ENCODE measurements around the gene PPP1R12B.
"Not testable (repeated sequence)": the region's sequence is repeated elsewhere in the genome, so short reads cannot be mapped to it uniquely, and the experiment has no call there.

The PPP1R12B gene

GRCh38 chr1:202584707-202585589, 236.4 kb downstream of the PPP1R12B start:
- DNase-seq (ENCODE audit: low read depth), result no peak

- no peak for DNase-seq (ENCODE audit: low read depth)
Observed at GRCh38 chr1:202585590-202585933, 237.1 kb downstream of the PPP1R12B start.

DNA sequence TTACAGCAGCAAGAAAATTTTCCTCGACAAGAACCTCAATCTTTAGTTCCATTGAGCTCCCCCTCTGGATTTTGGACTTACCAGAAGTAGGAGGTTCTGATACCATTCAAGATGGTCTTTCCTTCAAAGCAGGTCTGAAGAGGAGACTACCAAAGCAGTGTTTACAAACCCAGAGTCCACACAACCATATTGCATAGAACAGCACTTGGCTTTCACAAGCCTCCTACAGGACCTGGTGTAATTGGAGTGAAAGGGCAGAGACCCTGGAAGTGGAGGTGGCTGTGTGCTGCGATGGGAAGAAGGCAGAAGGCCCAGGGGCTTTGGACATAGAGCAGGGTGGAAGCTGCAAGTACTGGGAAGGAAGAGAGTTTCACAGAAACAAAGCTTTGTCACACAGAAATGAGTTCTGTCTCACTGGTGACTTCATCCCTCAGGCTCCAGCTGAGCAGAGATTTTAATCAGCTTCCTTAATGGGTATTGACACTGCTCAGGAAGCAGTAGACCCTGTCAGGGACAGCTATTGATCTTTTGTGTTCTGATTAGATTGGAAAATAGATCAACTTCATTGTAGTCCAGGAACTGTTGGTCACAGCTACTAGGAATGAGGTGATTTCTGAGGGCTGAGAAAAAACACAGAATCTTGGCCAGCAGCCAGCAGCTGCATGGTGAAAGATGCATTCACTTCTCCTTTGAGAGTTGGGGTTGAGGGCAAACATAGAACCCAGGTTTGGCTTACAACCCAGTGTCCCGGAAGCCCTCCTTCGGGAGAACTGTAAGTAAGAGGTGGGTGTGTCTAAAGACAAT, 237.7 kb downstream of the PPP1R12B start:
- no peak for DNase-seq (ENCODE audit: low read depth)

DNA sequence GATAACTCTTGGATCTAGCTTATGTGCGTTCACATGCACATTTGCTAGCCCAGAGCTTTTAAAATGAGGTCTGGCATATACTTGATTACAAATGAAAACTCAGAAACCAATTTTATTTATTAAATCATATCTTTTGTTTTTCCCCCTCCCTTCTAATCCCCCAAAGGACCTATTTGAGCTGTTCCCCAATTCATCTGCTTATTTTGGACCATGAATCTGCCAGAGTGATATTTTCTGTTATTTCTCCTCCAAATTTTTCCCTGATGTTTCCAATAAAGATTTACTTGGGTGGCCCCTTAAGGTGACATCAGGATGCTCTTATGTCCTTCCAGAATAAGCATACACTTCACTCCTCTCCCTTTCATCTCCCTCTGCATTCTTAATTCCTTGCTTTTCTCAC, 238.4 kb downstream of the PPP1R12B start:
- no peak for DNase-seq (ENCODE audit: low read depth)

DNA sequence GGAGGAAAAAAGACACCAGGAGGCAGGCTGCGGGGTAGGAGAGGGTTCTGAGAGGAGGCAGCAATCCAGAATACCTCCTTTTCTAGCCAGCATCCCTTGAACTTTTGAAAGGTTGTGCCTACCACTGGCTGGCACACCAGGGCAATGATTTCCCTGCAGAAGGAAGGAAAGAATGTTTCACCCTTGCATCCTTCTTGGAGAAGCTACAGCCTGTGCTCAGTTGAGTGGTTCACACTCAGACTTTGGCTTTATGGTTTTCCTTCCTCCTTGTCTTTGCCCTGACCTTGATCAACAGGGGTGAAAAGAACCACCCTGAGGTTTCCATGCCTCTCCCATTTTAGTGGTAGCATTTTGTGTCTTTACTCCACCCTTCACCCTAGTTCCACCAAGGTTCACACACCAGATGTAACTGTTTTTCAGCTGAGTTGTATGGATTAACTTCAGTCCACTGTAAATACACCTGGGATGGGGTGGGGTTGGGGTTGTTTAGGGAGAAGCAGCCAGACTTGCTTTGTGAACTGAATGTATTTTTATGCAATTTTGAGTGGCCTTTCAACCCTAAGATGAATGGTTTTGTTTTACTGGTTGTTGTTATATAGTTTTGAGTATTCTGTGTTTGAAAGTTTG, 239.5 kb downstream of the PPP1R12B start:
- no peak for DNase-seq (ENCODE audit: low read depth)

- DNase-seq (ENCODE audit: low read depth), result no peak
Observed at GRCh38 chr1:202588503-202589189, 240.1 kb downstream of the PPP1R12B start.

DNA sequence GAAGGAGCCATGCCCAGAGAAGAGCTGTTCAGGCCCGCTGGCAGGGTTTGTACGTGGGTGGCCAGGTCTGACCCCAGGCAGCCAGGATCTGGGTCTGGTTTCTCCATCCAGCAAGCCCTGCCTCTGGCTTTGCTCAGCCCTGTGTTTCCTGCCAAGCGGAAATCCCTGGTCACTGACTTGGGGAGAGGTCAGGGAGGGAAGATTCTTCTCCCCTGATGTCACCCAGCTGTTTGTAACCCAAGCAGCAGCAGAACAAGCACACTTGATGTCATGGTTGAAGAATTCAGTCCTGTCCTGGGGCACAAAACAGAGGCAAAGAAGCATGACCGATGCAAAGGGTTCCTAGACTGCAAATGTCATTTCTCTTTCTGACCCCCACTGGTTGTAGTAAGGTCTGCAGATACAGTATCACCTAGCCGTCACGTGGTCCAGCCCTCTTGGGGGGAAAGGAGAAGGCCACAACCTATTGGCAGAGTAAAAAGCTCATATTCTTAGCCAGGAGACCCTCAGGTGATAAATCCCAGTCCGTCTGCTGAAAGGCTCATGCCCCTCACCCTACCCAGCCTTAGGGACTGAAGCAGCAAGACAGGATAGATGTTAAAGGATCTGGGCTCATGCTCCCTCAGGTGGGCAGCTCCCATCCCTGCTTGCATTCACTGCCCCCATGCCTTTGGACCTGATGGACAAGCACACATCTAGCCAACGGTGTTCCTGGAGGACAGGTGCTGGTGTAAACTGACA, 240.9 kb downstream of the PPP1R12B start:
- DNase-seq (ENCODE audit: low read depth), result no peak

DNA sequence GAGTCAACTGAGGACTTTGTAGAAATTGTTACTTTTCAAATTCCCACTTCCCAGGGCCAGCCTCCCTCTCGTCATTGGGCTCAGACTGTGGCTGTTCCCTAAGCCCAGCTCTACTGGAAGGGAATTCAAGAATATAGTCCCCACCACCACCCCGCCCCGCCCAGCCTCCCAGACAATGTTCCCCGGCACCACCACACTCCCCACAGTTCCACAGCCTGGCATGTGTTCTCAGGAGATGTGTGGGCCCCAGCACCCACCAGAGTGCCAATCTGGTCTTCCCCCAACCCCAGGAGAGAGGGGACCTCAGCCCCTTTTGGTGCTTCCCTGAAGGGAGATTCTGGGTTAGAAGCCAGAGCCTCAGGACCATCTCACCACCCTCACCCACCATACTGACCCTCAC, 241.6 kb downstream of the PPP1R12B start:
- DNase-seq (ENCODE audit: low read depth), result no peak

GRCh38 chr1:202590975-202591411, 242.5 kb downstream of the PPP1R12B start:
- no peak for DNase-seq (ENCODE audit: low read depth)

DNA sequence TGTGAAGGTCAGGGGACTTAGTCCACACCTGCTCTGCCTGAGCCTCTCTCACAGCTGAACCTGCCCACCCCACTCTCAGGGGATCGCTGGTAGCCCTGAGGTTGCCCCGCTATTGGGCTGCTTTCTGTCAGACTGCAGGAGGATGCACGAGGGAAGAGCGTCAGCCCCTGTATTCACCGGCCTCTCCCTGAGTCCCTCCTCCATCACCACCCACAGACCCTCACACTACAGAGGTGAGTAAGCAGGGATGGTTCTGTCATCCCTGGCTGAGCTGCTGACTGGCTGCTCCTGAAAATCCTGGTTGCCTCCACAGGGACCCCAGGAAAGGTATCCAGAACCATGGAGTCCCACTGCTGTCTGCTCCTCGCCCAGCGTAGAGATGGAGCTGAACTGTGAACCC, 243.0 kb downstream of the PPP1R12B start:
- DNase-seq (ENCODE audit: low read depth), result no peak

DNA sequence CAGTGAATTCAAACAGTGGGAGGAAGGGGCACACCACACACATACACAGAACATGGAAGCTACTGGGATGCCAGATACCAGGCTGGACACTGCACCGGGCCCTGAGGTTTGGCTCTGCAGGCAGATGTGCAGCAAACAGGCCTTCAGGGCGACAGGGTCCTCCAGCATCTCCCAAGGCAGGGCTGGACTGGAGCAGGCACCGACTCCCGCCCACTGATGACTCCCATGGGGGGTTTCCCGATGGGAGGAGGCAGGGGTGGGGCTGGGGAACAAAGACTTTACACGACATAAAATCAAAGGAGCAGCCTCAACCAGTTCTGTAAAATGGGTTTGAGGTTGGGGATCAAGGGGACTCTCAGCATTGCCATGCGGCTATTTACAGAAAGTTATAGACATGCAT, 243.6 kb downstream of the PPP1R12B start:
- DNase-seq (ENCODE audit: low read depth), result no peak

GRCh38 chr1:202593845-202594244, 245.3 kb downstream of the PPP1R12B start:
- DNase-seq (ENCODE audit: low read depth), result no peak

- no peak for DNase-seq (ENCODE audit: low read depth)
Observed at GRCh38 chr1:202596638-202597037, 248.1 kb downstream of the PPP1R12B start.

GRCh38 chr1:202597090-202597761, 248.7 kb downstream of the PPP1R12B start:
- DNase-seq (ENCODE audit: low read depth), result no peak

DNA sequence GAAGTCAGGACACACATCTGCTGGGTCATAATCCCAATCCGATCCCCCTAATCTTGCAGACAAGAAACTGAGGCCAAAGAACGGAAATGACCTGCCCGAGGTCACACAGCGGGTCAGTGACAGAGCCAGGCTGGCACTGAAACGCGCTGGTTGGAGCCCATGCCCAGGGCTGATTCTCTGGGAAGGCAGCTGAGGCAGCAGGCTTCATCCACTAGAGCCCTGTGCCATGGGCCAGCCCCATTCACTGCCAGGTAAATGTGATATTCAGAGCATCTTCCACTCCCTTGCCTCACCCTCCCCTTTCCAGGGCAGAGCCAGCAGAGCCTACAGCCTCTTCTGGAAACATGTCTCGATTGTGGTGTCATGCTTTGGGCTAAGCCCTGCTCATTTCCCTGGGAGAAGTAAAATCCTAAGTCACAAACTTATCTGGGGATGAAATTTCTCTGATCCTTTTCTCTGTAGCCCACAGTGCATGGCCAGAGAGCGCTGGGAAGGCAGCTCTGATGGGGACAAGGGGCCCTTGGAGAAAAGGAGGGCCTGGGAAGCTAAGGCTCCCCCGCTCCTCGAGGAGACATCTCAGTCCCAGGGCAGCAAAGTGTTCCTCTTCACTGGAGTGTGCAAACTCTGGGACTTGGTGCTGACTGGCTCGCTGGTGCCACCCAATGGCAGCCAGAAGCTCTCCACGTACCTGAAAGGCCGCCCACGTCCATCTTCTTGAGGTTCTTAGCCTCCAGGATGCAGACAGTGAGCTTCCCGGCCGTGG, 251.4 kb downstream of the PPP1R12B start:
- no peak for DNase-seq (ENCODE audit: low read depth)

DNA sequence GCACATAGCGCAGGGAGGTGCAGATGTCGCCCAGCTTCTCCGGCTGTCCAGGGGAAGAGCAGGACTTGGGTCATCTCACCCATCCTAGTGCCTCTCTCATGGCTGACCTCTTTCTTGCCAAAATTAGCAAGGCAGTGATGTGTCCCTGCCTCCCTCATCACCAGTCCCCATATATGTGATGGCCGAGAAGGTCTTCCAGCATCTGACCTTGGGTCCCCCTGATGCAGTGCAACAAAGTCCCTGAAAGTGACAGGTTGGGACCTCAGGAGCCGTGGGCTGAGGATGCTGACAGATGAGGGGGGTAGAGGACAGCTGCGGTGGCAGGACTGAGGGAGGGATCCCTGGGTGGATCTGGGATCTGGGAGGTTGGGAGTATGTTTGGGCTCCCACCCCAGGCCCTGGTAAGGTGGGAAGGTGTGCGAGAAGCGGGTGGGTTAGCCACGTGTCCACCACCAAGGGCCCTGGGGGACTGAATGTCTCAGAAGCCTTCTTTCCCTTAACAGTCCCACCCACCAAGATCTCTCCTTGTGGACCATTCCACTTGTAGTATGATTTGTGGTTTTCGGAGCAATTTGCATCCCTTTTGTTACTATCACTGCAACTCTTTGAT, 252.0 kb downstream of the PPP1R12B start:
- DNase-seq (ENCODE audit: low read depth), result no peak

GRCh38 chr1:202603435-202603834, 254.9 kb downstream of the PPP1R12B start:
- DNase-seq (ENCODE audit: low read depth), result no peak

DNA sequence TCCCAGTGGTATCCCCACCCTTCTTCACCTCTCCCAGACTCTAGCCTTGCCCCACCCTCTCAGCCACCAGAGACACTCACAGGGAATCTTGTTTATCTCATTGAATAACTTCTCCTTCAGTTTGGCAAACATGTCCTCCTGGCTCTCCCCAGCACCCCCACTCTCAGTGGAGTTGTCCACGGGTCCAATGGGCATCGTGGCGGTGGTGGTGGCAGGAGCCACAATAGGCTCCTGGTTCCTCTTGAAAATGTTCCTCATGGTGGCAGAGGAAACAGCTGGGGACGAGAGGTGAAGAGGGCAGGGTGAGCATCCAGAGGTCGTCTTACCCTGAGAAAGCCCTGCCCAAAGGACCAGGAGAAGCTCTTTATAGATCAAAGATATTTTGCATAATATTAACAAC, 257.0 kb downstream of the PPP1R12B start:
- no peak for DNase-seq (ENCODE audit: low read depth)

GRCh38 chr1:202612036-202612435, 263.5 kb downstream of the PPP1R12B start:
- not testable (repeated sequence) for DNase-seq (ENCODE audit: low read depth)

DNA sequence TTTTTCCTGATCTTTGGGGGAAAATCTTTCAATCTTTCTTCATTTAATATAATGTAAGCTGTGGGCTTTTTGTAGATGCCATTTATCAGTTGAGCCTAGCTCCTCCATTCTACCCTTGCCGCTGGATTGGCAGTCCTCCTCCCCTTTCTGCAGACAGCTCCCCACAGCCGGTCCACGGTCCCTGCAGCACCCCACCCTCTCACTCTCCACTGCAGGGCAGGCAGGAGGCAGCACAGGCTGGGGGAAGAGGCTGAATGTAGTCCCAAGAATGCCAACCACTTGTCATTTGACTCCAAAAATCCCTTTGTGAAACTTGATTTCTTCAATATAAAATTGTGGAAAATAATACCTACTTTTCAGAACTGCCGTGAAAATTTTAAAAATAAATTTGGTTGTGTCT, 265.1 kb downstream of the PPP1R12B start:
- DNase-seq (ENCODE audit: low read depth), result no peak
